Stimulated activated naive CD8-positive, alpha-beta T cell treated with anti-CD3 and anti-CD28 coated beads, Interleukin-15, Interleukin-2, amounts not matched to agents 100 ng/mL and 50 ng/mL, for 24 hours (primary cell): ENCODE data around the gene KANSL1L.
"Not testable (repeated sequence)": the region's sequence is repeated elsewhere in the genome, so short reads cannot be mapped to it uniquely, and the experiment has no call there.

Source experiments
- H3K27ac Mint-ChIP-seq: one replicate; pipeline ENCODE4 v1.8.0; 2021; ENCODE audit warnings: mild to moderate bottlenecking, mixed read lengths
- H3K27me3 Mint-ChIP-seq: one replicate; pipeline ENCODE4 v1.8.0; 2021; ENCODE audit warnings: mixed read lengths
- H3K36me3 Mint-ChIP-seq: one replicate; pipeline ENCODE4 v1.8.0; 2021; ENCODE audit warnings: low read depth, mixed read lengths
- H3K4me1 Mint-ChIP-seq: one replicate; pipeline ENCODE4 v1.8.0; 2021; ENCODE audit warnings: low read depth, mixed read lengths
- H3K4me3 Mint-ChIP-seq: one replicate; pipeline ENCODE4 v1.8.0; 2021; ENCODE audit warnings: mild to moderate bottlenecking, mixed read lengths
- H3K9me3 Mint-ChIP-seq: one replicate; pipeline ENCODE4 v1.8.0; 2021; ENCODE audit warnings: mixed read lengths

Gene KANSL1L

GRCh38 chr2:210188755-210189154, 17.5 kb upstream of the KANSL1L start:
- peaks cover 11% of the 10 kb centered on the region for H3K36me3 Mint-ChIP-seq
- peaks cover 29% of the 10 kb centered on the region for H3K9me3 Mint-ChIP-seq
- H3K27me3 Mint-ChIP-seq = peaks cover 8% of the 10 kb centered on the region
- H3K4me1 Mint-ChIP-seq = peaks cover 5% of the 10 kb centered on the region
- no peak overlapping the region for H3K27ac Mint-ChIP-seq
- H3K4me3 Mint-ChIP-seq = no peak overlapping the region

DNA sequence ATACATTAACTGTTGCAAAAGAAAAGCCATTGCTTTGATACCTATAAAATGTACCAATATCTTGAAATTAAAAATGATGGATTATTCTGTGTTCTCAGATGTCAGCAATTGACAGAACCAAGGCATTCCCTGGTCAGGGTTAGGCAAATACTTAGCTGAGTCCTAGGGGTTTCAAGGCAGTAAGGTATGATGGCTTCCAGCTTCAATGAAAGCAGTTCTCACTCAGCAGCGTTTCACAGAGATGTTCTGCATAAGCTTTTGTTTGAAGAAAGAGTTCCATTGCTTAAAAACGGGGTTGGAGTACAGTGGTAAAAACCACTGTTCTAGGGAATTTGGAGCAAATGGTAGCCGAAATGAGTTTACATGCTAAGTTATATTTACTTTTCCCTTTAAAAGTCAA, 17.0 kb upstream of the KANSL1L start:
- Mint-ChIP-seq H3K27ac (no peak overlapping the region), H3K9me3 (peaks cover 30% of the 10 kb centered on the region), H3K4me1 (peaks cover 9% of the 10 kb centered on the region), H3K27me3 (peaks cover 9% of the 10 kb centered on the region), H3K4me3 (no peak overlapping the region), H3K36me3 (peaks cover 15% of the 10 kb centered on the region)

DNA sequence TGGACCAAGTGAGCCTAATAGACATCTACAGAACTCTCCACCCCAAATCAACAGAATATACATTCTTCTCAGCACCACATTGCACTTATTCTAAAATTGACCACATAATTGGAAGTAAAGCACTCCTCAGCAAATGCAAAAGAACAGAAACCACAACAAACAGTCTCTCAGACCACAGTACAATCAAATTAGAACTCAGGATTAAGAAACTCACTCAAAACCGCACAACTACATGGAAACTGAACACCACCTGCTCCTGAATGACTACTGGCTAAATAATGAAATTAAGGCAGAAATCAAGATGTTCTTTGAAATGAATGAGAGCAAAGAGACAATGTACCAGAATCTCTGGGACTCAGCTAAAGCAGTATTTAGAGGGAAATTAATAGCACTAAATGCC, 12.7 kb upstream of the KANSL1L start:
- not testable (repeated sequence) for H3K4me3 Mint-ChIP-seq
- peaks cover 16% of the 10 kb centered on the region for H3K27me3 Mint-ChIP-seq

DNA sequence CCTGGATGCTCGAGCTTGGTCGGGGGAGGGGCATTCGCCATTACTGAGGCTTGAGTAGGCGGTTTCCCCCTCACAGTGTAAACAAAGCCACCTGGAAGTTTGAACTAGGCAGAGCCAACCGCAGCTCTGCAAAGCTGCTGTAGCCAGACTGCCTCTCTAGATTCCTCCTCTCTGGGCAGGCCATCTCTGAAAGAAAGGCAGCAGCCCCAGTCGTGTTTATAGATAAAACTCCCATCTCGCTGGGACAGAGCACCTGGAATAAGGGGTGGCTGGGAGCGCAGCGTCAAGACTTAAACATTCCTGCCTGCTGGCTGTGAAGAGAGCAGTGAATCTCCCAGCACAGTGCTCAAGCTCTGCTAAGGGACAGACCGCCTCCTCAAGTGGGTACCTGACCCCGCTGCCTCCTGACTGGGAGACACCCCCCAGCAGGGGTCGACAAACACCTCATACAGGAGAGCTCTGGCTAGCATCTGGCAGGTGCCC, 10.4 kb upstream of the KANSL1L start:
- H3K4me1 Mint-ChIP-seq = peaks cover 26% of the 10 kb centered on the region
- H3K4me3 Mint-ChIP-seq = peak overlapping the region; percentile 22
- H3K9me3 Mint-ChIP-seq = peaks cover 30% of the 10 kb centered on the region
- H3K27me3 Mint-ChIP-seq = peaks cover 16% of the 10 kb centered on the region
- H3K36me3 Mint-ChIP-seq = peaks cover 20% of the 10 kb centered on the region
- not testable (repeated sequence) for H3K27ac Mint-ChIP-seq

More for the DNA sequence above, 12.7 kb upstream of the KANSL1L start:
- H3K36me3 Mint-ChIP-seq = peaks cover 20% of the 10 kb centered on the region
- peaks cover 26% of the 10 kb centered on the region for H3K4me1 Mint-ChIP-seq
- peak overlapping the region; percentile 26 for H3K27ac Mint-ChIP-seq
- H3K9me3 Mint-ChIP-seq = peaks cover 30% of the 10 kb centered on the region

GRCh38 chr2:210181033-210181605, 9.9 kb upstream of the KANSL1L start:
- Mint-ChIP-seq H3K36me3 (peaks cover 20% of the 10 kb centered on the region), H3K4me3 (peak overlapping the region; percentile 22), H3K4me1 (peaks cover 26% of the 10 kb centered on the region), H3K9me3 (peaks cover 25% of the 10 kb centered on the region), H3K27me3 (peaks cover 16% of the 10 kb centered on the region)
- H3K27ac Mint-ChIP-seq = not testable (repeated sequence)

DNA sequence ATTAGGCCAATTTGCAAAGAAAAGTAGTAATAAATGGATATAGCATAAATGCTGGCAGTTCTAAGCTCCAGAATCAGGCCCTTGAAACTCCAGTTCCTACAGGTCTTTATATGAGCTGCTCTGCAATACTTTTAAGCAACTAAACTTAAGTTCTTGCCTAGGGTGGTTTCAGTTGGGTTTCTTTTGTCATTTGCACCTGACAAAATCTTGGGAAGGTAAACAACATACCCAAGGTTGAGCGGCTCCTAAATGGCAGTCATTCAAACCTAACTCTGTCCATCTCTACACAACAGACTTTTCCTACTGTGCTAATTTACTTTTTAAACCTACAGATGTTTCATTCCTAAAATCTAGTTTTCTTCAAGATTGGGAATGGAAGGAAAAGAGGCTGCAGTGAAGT, 9.3 kb upstream of the KANSL1L start:
- Mint-ChIP-seq H3K36me3 (peaks cover 20% of the 10 kb centered on the region), H3K27me3 (peaks cover 16% of the 10 kb centered on the region), H3K27ac (no peak overlapping the region), H3K4me3 (no peak overlapping the region), H3K4me1 (peaks cover 26% of the 10 kb centered on the region), H3K9me3 (peaks cover 18% of the 10 kb centered on the region)

DNA sequence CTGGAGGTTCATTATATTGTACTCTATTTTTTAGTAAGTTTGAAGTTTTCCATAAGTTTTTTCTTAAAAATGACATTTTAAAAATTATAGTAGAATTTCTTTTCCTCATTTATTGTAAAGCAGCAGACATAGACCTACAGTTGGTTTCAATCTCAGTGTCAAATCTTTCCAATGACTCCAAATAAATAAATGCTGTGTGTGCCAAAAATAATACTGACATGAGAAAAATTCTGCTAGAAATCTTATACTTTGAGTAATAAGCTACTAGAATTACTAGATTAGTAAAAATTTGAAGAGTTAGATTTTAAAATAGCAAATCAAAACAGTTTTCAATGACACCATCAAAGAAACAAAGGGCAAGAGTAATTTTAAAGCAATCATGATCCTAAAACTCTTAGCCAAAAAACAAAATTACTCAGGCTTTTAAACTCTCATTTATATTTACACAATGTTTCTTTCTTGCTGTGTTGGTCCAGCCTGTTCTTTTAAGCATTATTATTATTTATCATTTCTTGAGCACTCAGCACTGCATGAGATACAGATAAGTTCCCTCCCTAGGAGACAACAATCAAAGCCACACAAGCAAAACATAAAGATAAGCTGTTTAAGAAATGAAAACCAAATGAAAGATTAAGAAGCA, 8.3 kb upstream of the KANSL1L start:
- H3K27ac Mint-ChIP-seq = no peak overlapping the region
- H3K4me1 Mint-ChIP-seq = peaks cover 26% of the 10 kb centered on the region
- peaks cover 16% of the 10 kb centered on the region for H3K27me3 Mint-ChIP-seq
- peaks cover 8% of the 10 kb centered on the region for H3K9me3 Mint-ChIP-seq
- H3K36me3 Mint-ChIP-seq = peaks cover 16% of the 10 kb centered on the region
- H3K4me3 Mint-ChIP-seq = no peak overlapping the region

DNA sequence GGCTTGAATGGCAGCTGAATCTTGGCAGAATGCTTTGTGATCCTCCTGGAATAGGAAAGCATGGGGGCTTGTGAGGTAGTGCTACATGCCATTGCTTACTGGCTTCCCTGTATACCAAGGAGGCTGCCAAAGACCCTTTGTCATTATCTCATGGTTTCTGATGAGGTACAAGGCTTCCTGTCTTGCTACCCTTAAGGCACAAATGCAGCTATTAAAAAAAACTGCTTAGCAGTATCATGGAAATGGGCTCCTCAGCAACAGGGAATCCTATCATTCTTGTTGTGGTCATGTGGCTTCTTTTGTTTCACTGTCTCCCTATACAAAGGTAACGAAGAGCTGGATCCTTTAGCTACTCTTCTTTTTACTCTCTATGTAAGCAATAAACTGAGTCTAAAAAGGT, 6.6 kb upstream of the KANSL1L start:
- no peaks in the 10 kb centered on the region for H3K9me3 Mint-ChIP-seq
- peaks cover 6% of the 10 kb centered on the region for H3K27me3 Mint-ChIP-seq
- no peak overlapping the region for H3K27ac Mint-ChIP-seq
- H3K4me1 Mint-ChIP-seq = peaks cover 17% of the 10 kb centered on the region
- H3K4me3 Mint-ChIP-seq = no peak overlapping the region
- H3K36me3 Mint-ChIP-seq = peaks cover 3% of the 10 kb centered on the region

- H3K36me3 Mint-ChIP-seq, H3K27me3 Mint-ChIP-seq, H3K9me3 Mint-ChIP-seq, H3K4me3 Mint-ChIP-seq, H3K27ac Mint-ChIP-seq: not testable (repeated sequence)
- peaks cover 17% of the 10 kb centered on the region for H3K4me1 Mint-ChIP-seq
Measured at GRCh38 chr2:210177115-210177514, 5.9 kb upstream of the KANSL1L start.

DNA sequence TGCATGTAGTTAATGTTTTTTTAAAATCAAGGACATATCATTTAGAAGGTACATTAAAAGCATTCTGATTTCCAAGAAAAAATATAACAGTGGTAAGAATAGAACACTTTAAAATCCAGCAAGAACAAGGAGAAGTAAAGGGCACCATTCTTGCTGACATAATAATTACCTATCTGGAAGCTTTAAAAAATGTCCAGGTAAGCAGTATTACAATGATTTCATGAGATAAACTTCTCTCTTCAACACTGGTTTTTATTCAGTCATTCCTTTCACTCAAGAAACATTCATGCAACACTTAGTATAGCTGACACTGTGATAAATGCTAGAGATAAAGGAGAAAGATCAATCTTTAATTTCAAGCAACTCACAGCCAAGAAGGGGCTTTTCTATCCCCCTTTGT, 2.9 kb upstream of the KANSL1L start:
- Mint-ChIP-seq H3K27me3 (peaks cover 8% of the 10 kb centered on the region), H3K4me1 (peaks cover 21% of the 10 kb centered on the region), H3K36me3 (no peaks in the 10 kb centered on the region), H3K27ac (no peak overlapping the region), H3K4me3 (no peak overlapping the region), H3K9me3 (no peaks in the 10 kb centered on the region)

GRCh38 chr2:210172219-210172575, 988 bp upstream of the KANSL1L start:
- Mint-ChIP-seq H3K9me3 (no peaks in the 10 kb centered on the region), H3K27me3 (peaks cover 8% of the 10 kb centered on the region), H3K4me1 (peaks cover 37% of the 10 kb centered on the region), H3K4me3 (peak overlapping the region; percentile 98), H3K27ac (peak overlapping the region; percentile 76), H3K36me3 (no peaks in the 10 kb centered on the region)

GRCh38 chr2:210170446-210171303, 534 bp downstream of the KANSL1L start:
- H3K9me3 Mint-ChIP-seq = no peaks in the 10 kb centered on the region
- H3K27ac Mint-ChIP-seq = peak overlapping the region; percentile 99
- peaks cover 8% of the 10 kb centered on the region for H3K27me3 Mint-ChIP-seq
- peaks cover 45% of the 10 kb centered on the region for H3K4me1 Mint-ChIP-seq
- H3K4me3 Mint-ChIP-seq = peak overlapping the region; percentile 98
- H3K36me3 Mint-ChIP-seq = no peaks in the 10 kb centered on the region

DNA sequence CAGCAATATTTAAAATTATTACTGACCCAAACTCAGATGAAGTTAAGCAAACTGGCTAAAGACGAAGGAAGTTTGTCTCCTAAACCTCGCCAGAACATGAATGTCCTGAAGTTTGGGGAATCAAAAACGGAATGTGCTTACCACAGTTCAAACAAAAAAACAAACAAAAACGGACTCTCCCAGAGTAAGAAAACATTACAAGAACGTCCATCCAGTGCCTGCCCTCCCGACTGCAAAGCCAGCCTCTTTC, 1.1 kb downstream of the KANSL1L start:
- peaks cover 8% of the 10 kb centered on the region for H3K27me3 Mint-ChIP-seq
- H3K4me3 Mint-ChIP-seq = peak overlapping the region; percentile 98
- no peaks in the 10 kb centered on the region for H3K36me3 Mint-ChIP-seq
- peak overlapping the region; percentile 99 for H3K27ac Mint-ChIP-seq
- H3K9me3 Mint-ChIP-seq = no peaks in the 10 kb centered on the region
- H3K4me1 Mint-ChIP-seq = peaks cover 45% of the 10 kb centered on the region

DNA sequence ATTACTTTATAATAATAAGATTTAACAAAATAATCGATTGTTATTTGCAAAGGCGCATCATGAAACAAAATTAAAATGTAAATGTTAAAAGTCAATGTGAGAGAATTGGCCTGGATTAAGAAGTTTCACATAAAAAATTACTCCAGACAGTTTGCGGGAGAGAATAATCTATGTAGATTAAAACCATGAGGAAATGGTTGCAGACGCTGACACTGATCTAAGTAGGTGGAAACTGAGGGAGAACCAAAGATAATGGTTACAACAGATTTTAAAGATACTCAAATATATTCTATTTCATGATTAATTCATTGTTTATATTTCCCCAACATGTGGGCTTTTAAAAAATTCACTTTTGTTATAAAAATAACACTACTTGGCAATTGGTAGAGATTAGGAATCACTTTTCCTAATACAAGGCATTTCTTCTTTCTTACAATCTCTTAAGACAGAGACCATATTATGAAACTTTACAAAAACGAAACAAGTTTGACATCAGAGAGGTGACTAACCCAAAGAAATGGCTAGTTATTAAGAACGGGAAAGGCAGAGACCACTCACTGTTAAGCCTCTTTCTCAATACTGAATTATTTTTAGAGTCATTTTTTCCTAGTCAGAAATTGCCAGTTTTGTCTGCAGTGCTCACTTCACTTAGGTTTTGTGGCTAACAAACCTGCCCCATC, 1.6 kb downstream of the KANSL1L start:
- H3K36me3 Mint-ChIP-seq = no peaks in the 10 kb centered on the region
- H3K4me1 Mint-ChIP-seq = peaks cover 45% of the 10 kb centered on the region
- no peaks in the 10 kb centered on the region for H3K9me3 Mint-ChIP-seq
- peak overlapping the region; percentile 99 for H3K27ac Mint-ChIP-seq
- H3K4me3 Mint-ChIP-seq = peak overlapping the region; percentile 98
- H3K27me3 Mint-ChIP-seq = peaks cover 8% of the 10 kb centered on the region

DNA sequence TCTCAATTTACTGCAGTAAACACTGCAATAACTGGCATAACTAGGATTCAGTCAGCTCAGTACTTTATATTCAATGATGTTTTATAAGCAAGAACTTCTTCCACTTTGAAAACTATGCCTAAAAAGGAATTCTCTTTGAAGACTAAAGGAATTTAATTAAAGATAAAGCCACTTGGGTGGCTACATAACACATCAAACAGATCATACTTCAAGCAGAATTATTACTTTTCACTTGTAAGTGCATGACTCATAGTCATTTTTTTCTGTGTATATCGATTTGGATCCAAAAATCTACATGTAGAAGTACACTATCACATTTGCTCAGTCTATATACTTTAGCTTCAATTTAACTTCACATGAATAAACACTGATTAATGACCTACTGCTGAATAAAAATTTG, 4.0 kb downstream of the KANSL1L start:
- Mint-ChIP-seq H3K4me1 (peaks cover 58% of the 10 kb centered on the region), H3K36me3 (no peaks in the 10 kb centered on the region), H3K4me3 (no peak overlapping the region), H3K27ac (no peak overlapping the region), H3K9me3 (peaks cover 5% of the 10 kb centered on the region), H3K27me3 (peaks cover 7% of the 10 kb centered on the region)
